NCI-H1105 treated with DMSO at 0.1 percent for 48 hours (cell line): Measurements from ENCODE around the gene ANKRD23.
"Not testable (repeated sequence)": the region's sequence is repeated elsewhere in the genome, so short reads cannot be mapped to it uniquely, and the experiment has no call there.

Experiments
- DNase-seq: peaks from one replicate; lab custom pipeline; 2025; lab: John Stamatoyannopoulos, UW

The ANKRD23 gene

DNA sequence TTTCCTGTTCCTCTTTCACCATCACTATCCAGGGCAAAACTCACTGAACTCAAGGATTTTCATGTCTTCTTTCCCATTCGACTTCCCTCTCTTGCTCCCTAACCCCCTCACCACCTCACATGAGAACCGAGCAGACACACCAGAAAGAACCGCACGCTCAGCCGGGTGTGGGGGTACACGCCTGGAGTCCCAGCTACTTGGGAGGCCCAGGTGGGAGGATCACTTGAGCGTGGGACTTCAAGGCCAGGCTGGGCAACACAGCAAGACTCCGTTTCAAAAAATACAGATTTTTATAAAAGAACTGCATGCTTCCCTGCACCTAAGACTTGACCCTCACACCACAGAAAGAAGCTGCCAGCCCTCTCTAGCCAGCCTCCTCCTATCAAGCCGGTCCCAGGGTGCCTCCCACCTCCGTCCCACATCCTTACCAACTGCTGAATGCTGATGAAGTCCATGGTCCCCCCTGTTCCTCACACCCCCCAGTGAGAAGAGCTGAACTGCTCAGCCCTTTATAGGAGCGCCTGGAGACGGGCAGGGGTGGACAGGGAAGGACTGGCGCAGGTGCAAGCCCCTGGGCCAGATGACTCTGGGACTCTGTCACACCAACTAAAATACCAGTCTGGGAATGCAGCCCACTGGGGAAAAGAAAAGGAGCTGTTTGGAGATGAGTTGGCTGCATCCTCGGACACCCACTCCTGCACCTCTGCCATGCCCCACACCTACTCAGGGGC is at the start of gene ANKRD23:
Gene ANKRD23, minus strand, starts transcription at position 484 of the 731 bp plus-strand sequence. Its CDS starts 29 bp downstream, at position 455.
- no peak for DNase-seq

DNA sequence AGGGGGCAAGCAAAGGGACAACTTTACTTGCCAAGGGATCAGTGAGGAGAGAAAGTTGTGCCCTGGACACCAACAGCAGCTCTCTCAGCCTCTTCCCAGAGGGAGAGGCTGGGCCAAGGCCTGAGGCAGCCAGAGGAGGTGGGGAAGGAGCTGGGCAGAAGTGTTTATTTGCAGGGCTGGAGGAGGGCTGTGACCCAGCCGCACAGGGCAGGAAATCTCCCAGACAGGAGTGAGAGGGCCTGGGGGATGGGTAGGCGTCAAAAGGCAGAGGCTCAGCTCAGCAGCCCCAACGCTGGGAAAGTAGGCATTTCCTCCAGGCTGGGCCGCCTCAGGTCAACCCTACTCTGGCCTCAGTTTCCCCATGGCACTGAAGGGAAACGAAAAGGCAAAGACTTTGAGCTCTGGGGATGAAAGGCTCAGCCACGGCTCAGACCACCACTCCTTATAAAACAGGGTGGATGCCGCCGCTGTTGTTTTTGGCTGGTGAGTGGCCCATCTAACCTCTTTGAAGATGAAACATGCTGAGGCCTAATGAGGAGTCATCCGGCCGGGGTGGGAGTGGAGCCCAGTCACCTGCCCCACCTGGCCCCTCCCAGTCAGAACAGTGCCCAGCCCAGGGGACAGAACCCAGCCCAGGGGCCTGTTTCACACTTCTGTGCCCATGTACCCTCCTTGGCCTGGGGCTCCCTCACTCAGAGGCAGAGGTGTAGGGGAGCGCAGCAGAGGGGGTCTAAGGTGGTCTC is 47.9 kb upstream of the ANKRD23 start:
- no peak for DNase-seq

DNA sequence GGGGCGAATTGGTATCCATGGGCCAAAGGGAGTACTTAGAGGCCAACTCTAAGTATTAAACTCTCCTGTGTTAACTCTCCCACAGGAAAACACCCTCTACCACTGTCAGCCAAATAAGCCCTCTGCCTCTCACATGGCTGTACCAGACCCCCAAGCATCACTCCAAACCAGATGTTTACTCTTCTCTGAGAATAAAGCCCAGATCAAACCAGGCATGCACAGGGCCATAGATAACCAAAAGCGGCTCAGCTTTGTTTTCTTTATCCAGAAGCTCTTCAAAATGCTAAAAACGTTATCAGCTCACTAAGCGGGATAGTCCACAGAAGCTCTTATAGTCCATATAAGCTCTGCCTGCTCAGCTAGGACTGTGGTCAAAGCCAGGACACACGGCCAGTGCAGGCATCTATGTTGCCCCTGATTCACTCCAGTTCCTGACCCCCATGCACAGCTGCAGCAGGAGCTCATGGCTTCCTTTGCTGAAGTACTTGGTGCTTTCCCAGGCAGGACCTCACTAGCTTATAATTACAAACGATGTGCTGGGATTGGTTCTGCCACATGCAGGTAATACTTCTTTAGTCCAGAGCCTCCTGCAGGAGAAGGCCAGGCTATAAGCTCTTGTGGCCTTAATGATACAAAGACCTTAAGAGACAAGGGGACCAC is 47.0 kb upstream of the ANKRD23 start:
- no peak for DNase-seq

DNA sequence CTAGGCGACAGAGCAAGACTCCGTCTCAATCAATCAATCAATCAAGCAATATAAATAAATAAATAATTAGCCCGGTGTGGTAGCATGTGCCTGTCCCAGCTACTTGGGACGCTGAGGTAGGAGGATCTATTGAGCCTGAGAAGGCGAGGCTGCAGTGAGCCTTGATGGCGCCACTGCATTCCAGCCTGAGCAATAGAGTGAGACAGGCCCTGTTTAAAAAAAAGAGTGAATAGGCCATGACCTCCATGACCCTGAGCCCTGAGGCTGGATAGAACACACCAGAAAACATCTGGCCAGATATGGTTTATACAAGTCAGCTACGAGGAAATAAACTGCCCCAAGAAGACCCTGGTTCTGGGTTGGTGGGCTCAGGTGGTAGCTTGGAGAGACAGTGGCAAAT is 46.4 kb upstream of the ANKRD23 start:
- DNase-seq: no peak

DNA sequence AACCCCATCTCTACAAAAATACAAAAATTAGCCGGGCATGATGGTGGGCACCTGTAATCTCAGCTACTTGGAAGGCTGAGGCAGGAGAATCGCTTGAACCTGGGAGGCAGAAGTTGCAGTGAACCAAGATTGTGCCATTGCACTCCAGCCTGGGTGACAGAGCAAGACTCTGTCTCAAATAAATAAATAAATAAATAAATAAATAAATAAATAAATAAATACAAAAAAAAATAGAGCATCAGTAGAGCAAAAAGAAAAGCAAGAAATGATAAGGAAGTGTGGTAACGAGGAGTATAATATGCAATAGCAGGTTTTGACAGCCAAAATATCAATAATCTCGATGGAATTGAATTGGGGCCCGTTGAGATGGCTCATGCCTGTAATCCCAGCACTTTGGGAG is 45.7 kb upstream of the ANKRD23 start:
- not testable (repeated sequence) for DNase-seq

DNA sequence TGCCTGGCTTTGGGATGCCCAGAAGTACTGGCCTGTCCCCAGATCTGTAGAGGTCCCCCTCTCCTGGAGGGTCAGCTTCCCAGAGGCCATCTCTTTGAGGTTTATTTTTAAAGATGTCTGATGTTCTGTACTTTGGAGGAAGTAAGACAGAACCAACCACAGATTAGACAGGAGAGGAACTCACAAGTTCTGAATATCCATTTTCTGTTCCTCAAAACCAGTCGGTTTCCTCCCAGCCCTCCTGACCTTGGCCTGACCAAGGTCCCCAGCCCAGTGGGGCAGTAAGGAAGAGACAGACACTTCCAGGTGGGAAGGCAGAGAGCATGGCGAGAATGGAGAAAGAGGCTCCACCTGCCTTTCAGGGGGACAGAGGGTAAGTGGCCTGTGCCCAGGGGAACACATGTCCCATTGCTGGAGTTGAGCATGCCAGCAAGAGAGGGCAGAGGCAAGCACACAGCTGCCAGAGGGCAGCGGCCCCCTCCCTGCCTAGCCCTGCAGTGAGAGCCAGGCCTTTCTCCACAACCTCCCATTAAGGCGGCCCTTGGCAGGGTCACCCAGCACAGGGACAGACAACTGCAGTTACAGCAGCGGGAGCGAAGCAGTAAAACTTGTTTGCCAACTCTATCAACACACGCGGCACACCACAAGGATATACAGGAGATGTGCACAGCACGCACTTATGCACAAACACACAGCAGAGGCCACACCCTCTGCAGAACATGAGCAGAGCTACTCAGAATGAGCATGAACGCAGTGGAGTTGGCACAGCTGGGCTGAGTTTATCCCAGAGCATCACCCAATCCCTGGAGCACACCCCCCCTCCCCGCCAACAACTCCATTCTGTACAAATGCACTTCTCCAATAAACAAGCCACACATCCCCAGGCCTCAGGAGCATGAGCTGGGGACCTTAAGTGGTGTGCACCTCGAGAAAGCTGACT is 44.5 kb upstream of the ANKRD23 start:
- DNase-seq: no peak

DNA sequence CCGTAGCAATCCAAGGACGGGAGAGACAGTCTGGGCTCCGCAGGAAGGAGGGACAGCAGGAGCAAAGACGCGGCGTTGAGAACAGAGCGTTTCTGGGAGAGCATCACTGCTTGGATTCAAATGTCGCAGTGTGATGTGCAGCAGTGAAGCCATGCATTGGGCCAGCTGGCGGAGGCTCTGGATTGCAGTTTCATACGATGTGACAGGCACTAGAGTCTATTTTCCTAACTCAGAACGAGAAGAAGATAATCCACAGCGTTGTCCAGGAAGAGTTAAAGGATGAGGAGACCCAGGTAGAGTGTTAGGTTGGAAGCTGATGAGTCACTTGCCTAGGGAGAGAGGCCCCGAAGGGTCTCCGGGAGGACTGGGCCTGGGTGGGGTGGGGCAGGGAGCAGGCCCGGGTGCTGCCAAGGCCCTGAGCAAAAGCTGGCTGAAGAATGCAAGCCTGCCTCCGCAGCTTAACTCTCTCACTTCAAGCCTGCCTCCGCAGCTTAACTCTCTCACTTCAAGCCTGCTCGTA is 43.7 kb upstream of the ANKRD23 start:
- no peak for DNase-seq

DNA sequence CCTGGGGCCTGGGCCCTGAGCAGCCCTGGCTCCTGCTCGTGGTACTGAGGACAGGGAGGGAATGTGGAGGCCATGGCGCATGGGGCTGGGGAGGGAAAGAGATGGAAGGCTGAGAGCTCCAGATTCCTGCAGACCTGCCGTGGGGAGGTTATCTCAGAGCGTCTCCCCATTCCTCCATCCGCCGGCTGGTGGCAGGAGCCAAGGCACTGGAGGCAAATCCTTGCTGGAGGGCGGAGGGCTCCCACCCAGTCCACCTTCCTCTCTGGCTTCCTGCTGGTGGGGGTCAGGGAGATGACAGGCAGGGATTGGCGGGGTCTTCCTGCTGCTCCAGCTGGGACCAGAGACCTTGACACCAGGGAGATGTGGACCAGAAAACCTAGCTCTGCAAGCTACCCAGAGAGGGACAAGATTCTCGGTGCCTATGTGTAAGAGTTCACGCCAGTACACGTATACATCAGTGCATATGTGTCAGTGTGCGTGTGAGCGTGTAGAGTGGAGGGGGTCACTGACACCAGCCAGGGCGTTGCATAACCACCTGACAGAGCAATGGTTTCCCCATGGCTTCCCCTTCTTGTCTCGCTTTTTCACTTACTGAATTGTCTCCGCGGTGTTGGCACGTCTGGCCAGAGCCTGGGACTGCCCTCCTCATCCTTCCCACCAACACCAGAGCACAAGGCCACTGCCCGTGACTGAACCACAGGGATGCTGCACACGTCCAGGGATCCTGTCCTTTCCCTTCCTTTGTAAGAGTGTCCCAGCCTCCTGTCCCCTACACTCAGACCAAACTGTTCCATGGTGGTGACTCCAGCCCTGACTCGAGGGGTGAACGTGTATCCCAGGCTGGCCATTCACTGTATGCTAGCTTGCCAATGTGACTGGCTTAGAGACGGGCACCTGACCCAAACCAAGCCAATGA is 41.9 kb upstream of the ANKRD23 start:
- no peak for DNase-seq

DNA sequence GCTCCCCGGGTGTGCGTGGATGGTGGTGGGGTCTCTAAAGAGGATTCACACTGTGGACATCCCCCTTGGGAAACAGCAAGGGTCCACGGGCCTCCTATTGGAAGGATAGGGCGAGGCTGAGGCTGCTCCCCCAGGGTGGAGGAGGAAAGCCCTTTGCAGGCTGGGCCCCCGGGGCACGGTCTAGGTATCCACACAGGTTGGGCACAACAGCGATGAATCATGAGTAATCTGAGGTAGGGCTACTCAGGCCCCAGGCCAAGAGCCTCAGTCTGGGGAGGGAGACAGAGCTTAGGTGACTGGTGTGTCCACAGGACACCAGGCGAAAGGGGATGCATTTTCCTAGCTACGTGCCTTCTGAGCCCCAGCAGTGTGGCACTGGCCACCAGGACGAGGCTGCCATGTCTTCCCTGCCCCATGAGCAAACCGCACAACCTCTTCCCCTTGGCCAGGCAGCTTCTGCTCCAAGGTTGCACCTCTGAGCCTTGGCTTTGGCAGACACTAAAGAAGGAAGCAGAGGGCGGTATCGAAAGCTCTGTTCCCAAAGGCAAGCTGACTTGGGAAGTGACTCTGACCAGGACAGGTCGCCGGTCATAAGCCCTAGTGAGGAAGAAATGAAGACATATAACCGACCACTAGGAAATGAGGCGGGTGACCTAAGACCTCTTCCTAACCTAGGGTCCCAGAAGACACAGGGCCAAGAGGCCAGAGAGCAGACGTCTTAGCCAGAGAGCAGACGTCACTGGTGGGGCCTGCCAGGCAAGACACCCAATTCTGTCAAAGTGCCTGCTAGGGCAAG is 40.7 kb upstream of the ANKRD23 start:
- DNase-seq: no peak

DNA sequence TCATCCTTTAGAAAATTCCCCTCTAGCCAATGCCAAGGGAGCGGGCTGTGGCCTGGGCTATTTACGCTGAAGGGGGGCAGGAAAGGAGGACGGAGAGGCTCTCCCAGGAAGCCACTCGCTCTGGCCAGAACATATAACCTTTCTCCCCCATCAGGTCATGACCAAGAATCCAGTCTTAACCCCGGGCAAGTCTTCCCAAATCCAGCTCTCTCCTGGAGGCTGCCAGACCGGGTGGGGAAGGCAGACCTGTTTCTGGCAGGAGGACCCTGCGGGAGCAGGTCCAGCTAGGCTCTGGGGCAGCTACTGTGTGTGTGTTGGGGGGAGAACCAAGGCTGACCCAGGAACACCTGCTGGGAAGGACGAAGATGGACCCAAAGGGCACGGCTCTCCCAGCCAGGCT is 39.5 kb upstream of the ANKRD23 start:
- DNase-seq: no peak

DNA sequence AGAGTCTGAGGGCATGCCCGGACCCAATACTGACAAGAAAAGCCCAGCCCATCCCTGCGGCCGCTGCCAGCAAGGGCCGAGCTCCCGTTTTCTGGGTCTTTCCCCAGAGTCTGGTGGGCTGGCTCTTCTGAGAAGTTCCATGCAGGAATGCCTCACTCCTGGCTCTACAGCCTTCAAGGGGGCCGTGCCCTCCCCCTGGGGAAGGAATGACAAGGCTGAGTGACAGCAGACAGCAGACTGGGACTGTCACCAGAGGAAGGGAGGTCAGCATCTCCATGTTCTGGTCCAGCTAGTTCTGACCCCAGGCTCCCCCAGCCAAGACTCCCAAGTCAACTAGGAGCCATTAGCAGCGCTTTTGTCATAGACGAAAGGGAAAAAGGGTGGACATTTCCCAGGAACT is 39.1 kb upstream of the ANKRD23 start:
- no peak for DNase-seq

DNA sequence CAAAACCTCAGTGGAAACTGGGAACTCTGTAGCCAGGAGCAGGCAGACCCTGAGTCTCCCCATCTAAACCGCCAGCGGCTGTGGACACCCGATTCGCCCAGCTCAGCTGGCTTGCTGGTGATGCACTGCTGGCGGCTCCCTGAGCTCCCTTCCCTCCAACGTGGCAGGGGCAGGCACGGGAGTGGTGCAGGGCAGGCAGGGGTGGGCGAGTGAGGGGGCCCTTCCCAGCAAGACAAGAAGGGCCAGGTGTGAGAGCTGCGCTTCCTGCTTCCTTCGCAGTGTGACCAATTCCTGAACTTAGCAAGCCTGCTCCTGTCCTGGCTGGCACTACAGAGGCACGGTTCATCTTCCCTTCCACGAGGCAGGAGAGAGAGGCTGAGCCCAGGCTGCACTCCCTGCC is 38.4 kb upstream of the ANKRD23 start:
- no peak for DNase-seq

DNA sequence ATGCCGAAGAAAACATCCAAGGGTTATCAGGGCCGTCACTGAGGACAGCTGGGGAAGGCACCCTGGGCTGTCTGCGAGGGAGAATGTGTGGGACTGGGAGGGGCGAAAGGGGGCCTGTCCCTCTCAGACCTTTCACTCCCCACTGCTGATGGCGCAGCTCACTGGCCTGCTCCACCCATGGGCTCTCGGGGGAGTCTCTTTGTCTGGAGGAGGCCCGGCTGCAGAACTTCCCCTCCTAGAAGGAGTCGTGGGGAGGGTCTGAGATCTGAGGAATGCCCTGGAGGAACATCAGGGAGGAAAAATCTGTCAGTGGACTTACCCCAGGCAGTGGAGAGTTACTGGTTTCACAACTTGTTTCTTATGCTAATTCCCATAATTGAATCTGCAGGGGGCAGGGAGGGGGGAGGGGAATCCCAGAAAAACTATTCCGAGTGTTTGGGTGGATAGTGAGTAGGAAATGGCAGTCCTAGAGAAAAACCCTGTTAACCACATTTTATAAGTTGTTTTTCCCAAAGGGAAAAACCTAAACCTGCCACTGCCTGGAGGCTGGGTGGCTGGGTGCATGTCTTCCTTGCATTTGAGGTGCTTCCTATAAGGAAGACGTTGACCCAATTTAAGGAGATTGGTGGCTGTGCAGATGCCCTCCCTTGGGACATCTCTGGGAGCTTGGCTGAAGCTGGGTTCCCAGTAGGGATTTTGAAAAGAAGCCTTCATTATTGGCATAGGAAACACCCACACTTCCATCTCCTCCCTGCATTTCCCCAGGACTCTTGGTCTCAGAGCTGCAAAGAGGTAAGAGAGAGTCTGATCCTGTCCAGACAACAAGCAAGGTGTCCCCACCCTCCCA is 37.8 kb upstream of the ANKRD23 start:
- DNase-seq: no peak

DNA sequence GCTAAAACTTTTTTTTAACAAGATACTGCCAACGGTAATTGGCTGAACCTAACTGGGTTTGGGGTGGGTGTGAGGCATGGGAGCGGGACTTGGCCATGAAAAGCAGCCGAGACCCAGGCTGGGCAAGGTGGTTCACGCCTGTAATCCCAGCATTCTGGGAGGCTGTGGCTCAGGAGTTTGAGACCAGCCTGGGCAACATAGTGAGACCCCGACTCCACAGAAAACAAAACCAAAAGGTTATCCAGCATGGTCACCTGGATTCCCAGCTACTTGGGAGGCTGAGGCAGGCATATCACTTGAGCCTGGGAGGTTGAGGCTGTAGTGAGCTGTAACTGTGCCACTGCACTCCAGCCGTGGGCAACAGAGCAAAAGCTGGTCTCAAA is 37.1 kb upstream of the ANKRD23 start:
- no peak for DNase-seq

DNA sequence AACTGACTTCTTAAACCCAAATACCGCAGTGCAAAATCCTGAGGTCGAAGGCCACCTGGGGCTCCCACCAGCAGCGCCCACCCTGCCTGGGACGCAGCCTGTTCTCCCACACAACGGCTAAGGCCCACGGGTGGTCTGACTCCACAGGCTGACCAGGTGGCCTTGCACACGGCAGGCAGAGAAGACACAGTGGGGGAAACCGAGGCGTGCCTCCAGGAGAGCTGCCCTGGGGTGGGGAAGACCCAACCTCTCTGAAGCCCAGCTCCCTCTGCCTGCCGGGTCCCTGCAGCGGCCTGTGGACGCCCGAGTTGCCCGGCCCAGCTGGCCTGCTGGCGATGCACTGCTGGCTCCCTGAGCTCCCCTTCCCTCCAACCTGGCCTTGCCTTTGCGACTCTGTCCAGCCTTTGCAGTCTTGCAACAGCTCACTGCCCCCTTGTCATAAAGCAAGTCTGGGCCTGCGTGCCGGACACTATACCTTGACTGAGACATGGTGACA is 35.8 kb upstream of the ANKRD23 start:
- DNase-seq: no peak

DNA sequence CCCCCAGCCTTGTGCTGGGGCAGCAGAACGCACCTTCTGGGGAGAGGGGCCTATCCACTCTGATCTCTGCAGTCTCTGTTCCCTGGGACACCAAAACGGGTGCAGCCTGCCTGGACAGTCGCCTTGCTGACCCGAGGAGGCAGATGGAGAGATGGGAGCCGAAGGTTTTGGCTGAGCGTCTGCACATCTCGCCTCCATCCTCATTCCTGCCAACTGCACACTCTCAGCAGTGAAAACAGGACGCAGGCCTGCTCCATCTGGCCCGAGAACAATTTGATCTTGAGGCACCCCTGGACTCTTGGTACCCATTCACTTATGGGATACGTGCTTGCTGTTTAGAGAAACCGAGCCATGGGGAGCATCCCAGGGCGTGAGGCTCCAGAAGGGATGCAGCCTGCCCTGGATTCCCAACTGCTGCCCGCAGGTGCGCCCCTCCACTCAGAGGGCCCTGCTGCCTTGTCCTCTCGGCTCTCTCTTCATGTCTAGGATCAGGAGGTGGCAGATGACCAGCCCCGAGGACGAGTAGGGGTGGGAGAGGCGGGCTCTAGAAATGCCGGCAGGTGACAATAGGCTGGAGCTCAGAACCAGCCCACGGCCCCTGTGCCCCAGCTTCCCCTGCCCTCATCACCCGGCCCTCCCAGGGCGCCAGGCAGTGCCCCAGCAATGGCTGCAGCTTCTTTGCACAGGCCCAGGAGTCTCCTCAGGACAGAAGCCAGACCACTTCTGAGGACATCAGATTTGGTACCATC is 35.1 kb upstream of the ANKRD23 start:
- no peak for DNase-seq

DNA sequence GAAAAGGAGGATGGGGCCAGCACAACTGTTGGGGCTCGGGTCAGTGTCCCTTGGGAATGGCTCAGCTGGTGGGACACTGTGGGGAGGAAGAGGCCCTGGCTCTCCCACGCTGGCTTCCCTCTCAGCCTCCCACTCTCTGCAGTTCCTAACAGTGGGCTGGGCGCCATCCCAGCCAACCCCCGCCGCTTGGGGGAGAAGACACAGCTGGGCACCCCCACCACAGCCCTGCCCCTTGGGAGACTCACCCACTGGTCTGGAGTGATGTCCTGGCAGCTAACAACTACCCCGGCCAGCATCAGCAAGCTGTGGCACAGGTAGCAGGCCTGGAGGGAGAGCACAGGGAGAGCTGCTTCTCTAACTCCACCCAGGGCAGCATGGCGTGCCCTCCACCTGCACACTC is 34.4 kb upstream of the ANKRD23 start:
- DNase-seq: no peak

DNA sequence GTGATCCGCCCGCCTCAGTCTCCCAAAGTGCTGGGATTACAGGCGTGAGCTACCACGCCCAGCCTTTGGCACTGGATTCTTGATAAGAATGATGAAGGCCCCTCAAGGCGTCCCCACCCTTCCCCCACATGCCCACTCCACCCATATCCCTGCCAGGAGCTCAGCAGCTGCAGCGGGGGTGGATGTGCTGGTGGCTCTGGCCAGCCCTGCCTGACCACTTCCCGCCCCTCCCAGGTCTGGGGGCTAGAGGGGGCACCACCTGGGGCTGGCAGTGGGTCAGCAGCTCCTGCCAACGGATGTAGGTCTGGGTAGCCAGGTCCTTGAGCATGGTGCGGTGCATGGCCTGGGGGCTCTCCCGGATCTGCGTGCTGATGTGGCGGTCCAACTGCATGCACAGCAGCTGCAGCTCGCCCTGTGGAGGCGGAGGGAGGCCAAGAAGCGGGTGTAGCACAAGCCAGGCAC is 33.8 kb upstream of the ANKRD23 start:
- DNase-seq: no peak
